B cell (primary cell): ENCODE results near the gene WDFY4. TPM values are rescaled to one million over a fixed set of nuclear protein-coding genes. Genes with fewer than 3 reads are reported as not detected.

Experiments used
- ATAC-seq: fragments of 200-7000 bp; cut with Tn5 transposase; one replicate; pipeline ENCODE4 v1.10.0; 2021; ENCODE audit warnings: low read depth, mild to moderate bottlenecking, moderate number of reproducible peaks, moderate library complexity
- CTCF ChIA-PET: fragments of 350-600 bp; sonication (Branson Sonifier 250); formaldehyde crosslinking; loops from one replicate; lab custom pipeline; 2021; ENCODE audit warnings: antibody characterized with exemption, inconsistent platforms; lab: Charles Lee
- POLR2A ChIA-PET: fragments of 350-600 bp; sonication (Branson Sonifier 250); formaldehyde crosslinking; loops from one replicate; lab custom pipeline; 2021; ENCODE audit warnings: antibody characterized with exemption; lab: Charles Lee
- DNase-seq: peaks from one replicate; pipeline ENCODE4 v3.0.0; 2013
- H2AFZ ChIP-seq: 2 replicates; pipeline ENCODE4 v1.6.1; 2012; ENCODE audit warnings: mild to moderate bottlenecking, low read depth, low read length; ENCODE audit not compliant: insufficient read depth, poor library complexity, severe bottlenecking
- H3K27ac ChIP-seq, 2 donors: 1 replicate in 1 of 2; 2 replicates in 1 of 2; pipeline ENCODE4 v1.5.1; 2012 to 2013; ENCODE audit warnings: low read length in 2 of 2, mild to moderate bottlenecking in 2 of 2, moderate library complexity in 1 of 2
- H3K27me3 ChIP-seq, 4 experiments: fragments of 200-600 bp in 1 of 4; sonication (generic) in 1 of 4; replicated peaks in 1 of 4; 1 replicate in 2 of 4; 2 replicates in 2 of 4; pipeline versions ENCODE4 v1.6.1 to v1.7.0; 2013 to 2016; ENCODE audit warnings: low read length in 3 of 4, mild to moderate bottlenecking in 2 of 4, mixed read lengths in 1 of 4, moderate library complexity in 1 of 4; ENCODE audit not compliant: insufficient read depth in 4 of 4, control insufficient read depth in 3 of 4; ENCODE audit errors: control extremely low read depth in 1 of 4
- H3K36me3 ChIP-seq, 2 experiments: replicated peaks in 1 of 2; 1 replicate in 1 of 2; 2 replicates in 1 of 2; pipeline versions ENCODE4 v1.6.1 to v1.7.1; 2013; ENCODE audit warnings: low read length in 1 of 2; ENCODE audit not compliant: insufficient read depth in 2 of 2, control insufficient read depth in 1 of 2; ENCODE audit errors: control extremely low read depth in 1 of 2, extremely low read depth in 1 of 2
- H3K4me1 ChIP-seq, 2 donors: fragments of 200-600 bp in 1 of 2; sonication (generic) in 1 of 2; 1 replicate in 1 of 2; 2 replicates in 1 of 2; pipeline versions ENCODE4 v1.5.1 to v1.6.1; 2013 to 2017; ENCODE audit warnings: low read length in 2 of 2; ENCODE audit not compliant: control insufficient read depth in 2 of 2, insufficient read depth in 2 of 2
- H3K4me2 ChIP-seq: replicated peaks from 2 replicates; pipeline ENCODE3; 2012; ENCODE audit warnings: mild to moderate bottlenecking, low read depth, low read length; ENCODE audit not compliant: poor library complexity, severe bottlenecking
- H3K4me3 ChIP-seq, 5 experiments: fragments of 200-600 bp in 1 of 5; sonication (generic) in 1 of 5; 1 replicate in 3 of 5; 2 replicates in 2 of 5; pipeline versions ENCODE4 v1.5.1 to v1.7.0; 2011 to 2016; ENCODE audit warnings: low read length in 4 of 5, mild to moderate bottlenecking in 4 of 5, low read depth in 2 of 5, control low read depth in 1 of 5, moderate library complexity in 1 of 5; ENCODE audit not compliant: insufficient read depth in 1 of 5; ENCODE audit errors: control extremely low read depth in 1 of 5, extremely low read depth in 1 of 5
- H3K79me2 ChIP-seq: fragments of 200-600 bp; sonication (generic); one replicate; pipeline ENCODE4 v1.6.0; 2016; ENCODE audit warnings: low read length; ENCODE audit not compliant: control insufficient read depth, insufficient read depth
- H3K9ac ChIP-seq: fragments of 200-600 bp; sonication (generic); 2 replicates; pipeline ENCODE4 v1.6.1; 2017; ENCODE audit warnings: mild to moderate bottlenecking, low read length, moderate library complexity
- H3K9me3 ChIP-seq, 3 donors: one replicate each; pipeline versions ENCODE4 v1.6.1 to v1.7.1; 2013; ENCODE audit warnings: low read length in 2 of 3; ENCODE audit not compliant: control insufficient read depth in 2 of 3, insufficient read depth in 1 of 3; ENCODE audit errors: control extremely low read depth in 1 of 3
- H4K20me1 ChIP-seq: 2 replicates; pipeline ENCODE4 v1.6.0; 2012; ENCODE audit warnings: mild to moderate bottlenecking, low read length; ENCODE audit not compliant: insufficient read depth, control insufficient read depth, poor library complexity, severe bottlenecking
- H3K27ac Mint-ChIP-seq: one replicate; pipeline ENCODE4 v1.8.0; 2021; ENCODE audit warnings: mixed read lengths
- H3K27me3 Mint-ChIP-seq: one replicate; pipeline ENCODE4 v1.8.0; 2021; ENCODE audit warnings: mixed read lengths
- H3K4me1 Mint-ChIP-seq: one replicate; pipeline ENCODE4 v1.8.0; 2021; ENCODE audit warnings: mixed read lengths
- H3K4me3 Mint-ChIP-seq: one replicate; pipeline ENCODE4 v1.8.0; 2021; ENCODE audit warnings: mixed read lengths
- H3K9me3 Mint-ChIP-seq: one replicate; pipeline ENCODE4 v1.8.0; 2022; ENCODE audit warnings: mixed read lengths; ENCODE audit not compliant: insufficient read depth
- CTCF ChIP-seq: fragments of 200-600 bp; IDR thresholded peaks from one replicate; pipeline ENCODE4 v1.8.0; 2022; ENCODE audit warnings: antibody characterized with exemption, mild to moderate bottlenecking
- EZH2 ChIP-seq: IDR thresholded peaks from 2 replicates; pipeline ENCODE4 v1.6.1; 2012; ENCODE audit warnings: borderline replicate concordance, low read depth, mild to moderate bottlenecking, moderate library complexity, low read length; ENCODE audit not compliant: insufficient read depth, poor library complexity, severe bottlenecking
- WGBS: methylation state at CpG from one replicate; pipeline ENCODE4 v1.1.5; 2013; ENCODE audit warnings: missing lambda C conversion rate; ENCODE audit not compliant: insufficient coverage; 5-methylcytosine and 5-hydroxymethylcytosine counted together
- intact Hi-C: fragments of 100-400 bp; cut with micrococcal nuclease; formaldehyde crosslinking; loops from one replicate; pipeline ENCODE4 v1.10.0; 2022
- polyA plus RNA-seq: library from polyadenylated mRNA; depleted of rRNA; stranded (reverse); fragments of >200 nt; gene quantifications from 2 replicates; pipeline ENCODE4 v1.2.3, GENCODE V29; 2012
- total RNA-seq, 2 donors: library from RNA; stranded (reverse); fragments of 120-200 nt in 1 of 2; gene quantifications; 1 replicate in 1 of 2; 2 replicates in 1 of 2; pipeline versions ENCODE4 v1.2.3 to v1.2.4, GENCODE V29; 2013 to 2022

Gene WDFY4
- total and polyA plus RNA-seq, 2 donors (not counting 1 experiment from before 2014, with no cell fraction given) = 262 to 560 TPM

GRCh38 chr10:48694371-48695030 lies 9.8 kb downstream of the WDFY4 start:
- peaks cover 100% of the 10 kb centered on the region for H3K79me2 ChIP-seq
- peaks cover 8 to 100% of the 10 kb centered on the region in 2 experiments for H3K36me3 ChIP-seq
- Mint-ChIP-seq H3K27me3 (no peaks in the 10 kb centered on the region), H3K4me1 (peaks cover 92% of the 10 kb centered on the region), H3K27ac (peak overlapping the region; percentile 77), H3K9me3 (no peaks in the 10 kb centered on the region), H3K4me3 (peak overlapping the region; percentile 23)
- H3K27ac ChIP-seq = peak overlapping the region in 1 of 2 donors; percentile 99
- ATAC-seq (no peak), DNase-seq (no peak)
- peaks cover 90 to 100% of the 10 kb centered on the region in 2 donors for H3K4me1 ChIP-seq
- intact Hi-C loops = loop anchor here (1.0 kb wide), 1 partner anchor 8 kb away; no protein-coding TSS in a partner anchor
- ChIA-PET POLR2A (interaction anchor here (0.7 to 1.5 kb wide), 3 partner anchors 9 to 12 kb away, joined by 3 to 5 read pairs (median 4); partner anchors contain the start of gene WDFY4), CTCF (interaction anchor here (0.9 to 15.9 kb wide), 5 partner anchors 10 to 132 kb away, joined by 3 to 521 read pairs (median 4); partner anchors contain the start of gene WDFY4)
- TF ChIP-seq CTCF = no peak
- TF ChIP-seq EZH2 = no peak
- H3K9me3 ChIP-seq = no peaks in the 10 kb centered on the region
- no peak overlapping the region for H3K4me3 ChIP-seq
- H3K4me2 ChIP-seq = peak overlapping the region; percentile 21
- no peak overlapping the region for H3K9ac ChIP-seq
- H2AFZ ChIP-seq = no peak overlapping the region
- H3K27me3 ChIP-seq = no peaks in the 10 kb centered on the region
- peaks cover 100% of the 10 kb centered on the region for H4K20me1 ChIP-seq
- 97% methylated on average over 7 of the region's 7 CpGs for WGBS
